ENCODE data around the gene ANKRD65. TPM values are rescaled to one million over a fixed set of nuclear protein-coding genes. Genes with fewer than 3 reads are reported as not detected.

Gene ANKRD65
- total RNA-seq, 4 donors from 2014 or later: 4.1 to 15.4 (median 8.7) TPM

- TF ChIP-seq CTCF (IDR thresholded peaks at IDR 0.05; ENCODE audit: low read depth): no peak
These were observed 18.6 kb upstream of the ANKRD65 start for GRCh38 chr1:1439546-1440261.

- TF ChIP-seq CTCF (IDR thresholded peaks at IDR 0.05; ENCODE audit: low read depth): no peak
These were observed 17.7 kb upstream of the ANKRD65 start for GRCh38 chr1:1438531-1439381.

GRCh38 chr1:1437904-1438376 is 16.9 kb upstream of the ANKRD65 start:
- no peak for TF ChIP-seq CTCF (IDR thresholded peaks at IDR 0.05; ENCODE audit: low read depth)

GRCh38 chr1:1437033-1437903 is 16.2 kb upstream of the ANKRD65 start:
- no peak for TF ChIP-seq CTCF (IDR thresholded peaks at IDR 0.05; ENCODE audit: low read depth)

GRCh38 chr1:1436630-1437032 is 15.6 kb upstream of the ANKRD65 start:
- TF ChIP-seq CTCF (IDR thresholded peaks at IDR 0.05; ENCODE audit: low read depth): no peak

- no peak for TF ChIP-seq CTCF (IDR thresholded peaks at IDR 0.05; ENCODE audit: low read depth)
These were observed 15.0 kb upstream of the ANKRD65 start for GRCh38 chr1:1435911-1436629.
